Smooth muscle cell (in vitro differentiated cells): Measurements from ENCODE around the gene GUCA1A. TPM values are rescaled to one million over a fixed set of nuclear protein-coding genes. Genes with fewer than 3 reads are reported as not detected.

Experiments
- DNase-seq: peaks from one replicate; lab custom pipeline; 2025; ENCODE audit not compliant: unreplicated experiment; lab: John Stamatoyannopoulos, UW
- H2AFZ ChIP-seq: fragments of 200-600 bp; sonication (generic); 2 replicates; pipeline ENCODE4 v1.6.0; 2016; ENCODE audit warnings: antibody characterized with exemption, low read depth, mild to moderate bottlenecking
- H3F3A ChIP-seq: fragments of 200-600 bp; sonication (generic); 2 replicates; pipeline ENCODE4 v1.6.0; 2017; ENCODE audit warnings: antibody characterized with exemption, low read depth
- H3K27ac ChIP-seq: fragments of 200-600 bp; sonication (generic); 2 replicates; pipeline ENCODE4 v1.5.1; 2016; ENCODE audit warnings: low read depth, mild to moderate bottlenecking
- H3K27me3 ChIP-seq: fragments of 200-600 bp; sonication (generic); 2 replicates; pipeline ENCODE4 v1.6.1; 2016; ENCODE audit warnings: low read depth, mild to moderate bottlenecking
- H3K36me3 ChIP-seq: fragments of 200-600 bp; sonication (generic); 2 replicates; pipeline ENCODE4 v1.5.1; 2016; ENCODE audit warnings: low read depth
- H3K4me1 ChIP-seq: fragments of 200-600 bp; sonication (generic); 2 replicates; pipeline ENCODE4 v1.5.1; 2016; ENCODE audit warnings: low read depth
- H3K4me2 ChIP-seq: fragments of 200-600 bp; sonication (generic); 2 replicates; pipeline ENCODE4 v1.6.0; 2016; ENCODE audit warnings: mild to moderate bottlenecking
- H3K4me3 ChIP-seq: fragments of 200-600 bp; sonication (generic); 2 replicates; pipeline ENCODE4 v1.5.1; 2016; ENCODE audit warnings: mild to moderate bottlenecking
- H3K79me2 ChIP-seq: fragments of 200-600 bp; sonication (generic); 2 replicates; pipeline ENCODE4 v1.6.0; 2016; ENCODE audit warnings: low read depth, mild to moderate bottlenecking
- H3K9ac ChIP-seq: fragments of 200-600 bp; sonication (generic); 2 replicates; pipeline ENCODE4 v1.6.0; 2016; ENCODE audit warnings: low read depth
- H3K9me3 ChIP-seq: fragments of 200-600 bp; sonication (generic); replicated peaks from 2 replicates; pipeline ENCODE4 v1.5.1; 2016; ENCODE audit warnings: low read depth
- H4K20me1 ChIP-seq: fragments of 200-600 bp; sonication (generic); 2 replicates; pipeline ENCODE4 v1.6.0; 2016; ENCODE audit warnings: low read depth
- WGBS: methylation state at CpG from one replicate; pipeline ENCODE4 v1.1.7; 2016; ENCODE audit warnings: low lambda C conversion rate; 5-methylcytosine and 5-hydroxymethylcytosine counted together
- polyA plus RNA-seq: library from polyadenylated mRNA; unstranded; fragments of >200 nt; fragmentation: Nextera tagmentation; extraction: Ambion mirVana; gene quantifications from 2 replicates; pipeline ENCODE4 v1.2.1, GENCODE V29; 2016
- total RNA-seq: library from RNA; depleted of rRNA; stranded (reverse); fragments of >200 nt; gene quantifications from 2 replicates; pipeline ENCODE4 v1.2.3, GENCODE V29; 2014
- TF ChIP-seq, protein P1 (sequence below): fragments of 200-600 bp; sonication (generic); IDR thresholded peaks from 2 replicates; pipeline ENCODE4 v1.5.1; 2017; ENCODE audit warnings: borderline replicate concordance, mild to moderate bottlenecking, antibody characterized with exemption; ENCODE audit not compliant: insufficient read depth, poor library complexity, severe bottlenecking

The GUCA1A gene
- total and polyA plus RNA-seq, 2 experiments from 2014 or later = 1.6 to 7.2 TPM

DNA sequence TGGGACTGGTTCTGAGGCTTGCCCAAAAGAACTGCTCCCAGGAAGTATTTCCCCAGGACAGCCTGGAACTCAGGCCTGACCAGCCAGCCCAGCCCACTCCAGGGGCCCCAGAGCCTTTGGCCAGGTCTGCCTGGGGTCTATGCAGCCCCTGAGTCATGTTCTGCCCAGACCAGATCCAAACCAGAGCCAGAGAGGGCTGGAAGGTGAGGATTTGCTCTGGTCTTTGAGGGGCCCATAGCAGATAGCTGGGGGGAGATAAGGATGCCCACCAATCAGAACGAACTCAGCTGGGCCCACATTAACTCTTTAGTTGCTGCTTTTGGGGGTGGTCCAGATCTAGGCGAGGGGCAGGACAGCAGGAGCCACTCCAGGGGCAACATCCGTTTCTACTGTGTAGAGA, 47.5 kb upstream of the GUCA1A start:
- H3K27me3 ChIP-seq = no peaks in the 10 kb centered on the region
- no peaks in the 10 kb centered on the region for H3K36me3 ChIP-seq
- no peak overlapping the region for H3K27ac ChIP-seq
- WGBS = 41% methylated on average over 3 of the region's 3 CpGs
- H3K9me3 ChIP-seq = no peaks in the 10 kb centered on the region
- no peaks in the 10 kb centered on the region for H3F3A ChIP-seq
- TF ChIP-seq, protein P1, sequence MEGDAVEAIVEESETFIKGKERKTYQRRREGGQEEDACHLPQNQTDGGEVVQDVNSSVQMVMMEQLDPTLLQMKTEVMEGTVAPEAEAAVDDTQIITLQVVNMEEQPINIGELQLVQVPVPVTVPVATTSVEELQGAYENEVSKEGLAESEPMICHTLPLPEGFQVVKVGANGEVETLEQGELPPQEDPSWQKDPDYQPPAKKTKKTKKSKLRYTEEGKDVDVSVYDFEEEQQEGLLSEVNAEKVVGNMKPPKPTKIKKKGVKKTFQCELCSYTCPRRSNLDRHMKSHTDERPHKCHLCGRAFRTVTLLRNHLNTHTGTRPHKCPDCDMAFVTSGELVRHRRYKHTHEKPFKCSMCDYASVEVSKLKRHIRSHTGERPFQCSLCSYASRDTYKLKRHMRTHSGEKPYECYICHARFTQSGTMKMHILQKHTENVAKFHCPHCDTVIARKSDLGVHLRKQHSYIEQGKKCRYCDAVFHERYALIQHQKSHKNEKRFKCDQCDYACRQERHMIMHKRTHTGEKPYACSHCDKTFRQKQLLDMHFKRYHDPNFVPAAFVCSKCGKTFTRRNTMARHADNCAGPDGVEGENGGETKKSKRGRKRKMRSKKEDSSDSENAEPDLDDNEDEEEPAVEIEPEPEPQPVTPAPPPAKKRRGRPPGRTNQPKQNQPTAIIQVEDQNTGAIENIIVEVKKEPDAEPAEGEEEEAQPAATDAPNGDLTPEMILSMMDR = no peak
- H3K4me2 ChIP-seq = no peak overlapping the region
- DNase-seq = no peak
- H3K4me1 ChIP-seq = no peaks in the 10 kb centered on the region
- H3K79me2 ChIP-seq = no peaks in the 10 kb centered on the region
- no peak overlapping the region for H3K4me3 ChIP-seq
- no peak overlapping the region for H2AFZ ChIP-seq
- no peaks in the 10 kb centered on the region for H4K20me1 ChIP-seq
- no peak overlapping the region for H3K9ac ChIP-seq

DNA sequence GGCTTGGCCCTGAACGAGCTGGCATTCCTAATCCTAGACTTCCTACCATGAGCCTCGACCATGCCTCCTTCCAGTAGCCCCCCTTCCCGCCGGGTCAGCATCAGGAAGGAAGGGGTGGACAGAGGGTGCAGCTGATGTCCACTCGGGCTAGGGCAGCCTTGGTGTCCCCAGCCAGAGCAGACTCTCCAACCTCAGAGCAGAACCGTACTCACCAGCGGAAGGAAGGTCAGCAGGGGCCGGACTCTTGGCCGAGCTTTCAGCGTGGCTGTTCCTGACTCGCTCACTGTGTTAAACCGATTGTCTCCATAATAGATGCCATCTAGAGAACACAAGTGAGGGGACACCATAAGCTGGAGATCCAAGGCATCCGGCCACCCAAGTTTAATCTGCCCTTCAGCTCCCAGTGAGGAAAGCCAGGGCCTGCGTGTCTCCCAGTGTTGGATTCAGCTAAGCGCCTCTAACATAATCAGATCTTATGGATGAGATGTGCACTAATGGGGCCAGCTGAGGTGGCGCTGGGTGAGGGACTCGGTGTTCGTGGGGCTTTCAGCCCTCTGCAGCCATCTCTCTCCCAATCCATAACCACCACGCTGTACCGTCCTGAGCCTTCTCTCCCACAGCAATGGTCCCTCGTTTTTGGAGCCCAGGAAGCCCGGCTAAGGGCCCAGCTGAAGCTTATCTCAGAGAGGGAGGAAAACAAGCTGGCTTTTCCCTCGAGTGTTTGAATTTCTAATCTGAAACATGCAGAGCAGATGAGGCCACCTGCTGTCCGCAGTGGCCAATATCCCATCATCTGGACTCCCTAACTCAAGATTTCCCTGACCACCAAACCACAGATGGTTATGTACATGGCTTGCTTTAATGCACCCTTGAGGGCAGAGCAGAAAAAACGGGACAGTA, 44.5 kb upstream of the GUCA1A start:
- Histone ChIP-seq H2AFZ (no peak overlapping the region), H3K9ac (no peak overlapping the region), H3K4me3 (no peak overlapping the region), H3F3A (no peaks in the 10 kb centered on the region), H3K4me1 (no peaks in the 10 kb centered on the region), H3K36me3 (no peaks in the 10 kb centered on the region), H3K79me2 (no peaks in the 10 kb centered on the region), H3K4me2 (no peak overlapping the region), H3K27ac (no peak overlapping the region), H3K27me3 (no peaks in the 10 kb centered on the region), H4K20me1 (no peaks in the 10 kb centered on the region), H3K9me3 (no peaks in the 10 kb centered on the region)
- 81% methylated on average over 25 of the region's 25 CpGs for WGBS
- no peak for DNase-seq
- TF ChIP-seq, protein P1 = no peak

DNA sequence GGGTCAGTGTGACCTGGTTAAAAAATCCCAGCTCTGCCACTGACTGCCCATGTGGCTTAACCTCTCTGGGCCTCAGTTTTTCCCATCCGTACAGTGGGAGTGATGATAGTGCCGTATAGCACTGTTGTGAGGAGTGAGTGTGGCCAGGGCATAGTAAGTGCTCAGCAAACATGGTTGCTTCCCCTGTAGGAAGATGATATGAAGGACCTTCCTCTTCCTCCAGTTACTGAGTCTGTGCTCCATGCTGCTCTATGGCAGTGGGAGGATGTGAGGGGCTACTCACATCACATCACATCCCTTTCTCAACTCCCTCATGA, 43.8 kb upstream of the GUCA1A start:
- H3K9ac ChIP-seq = no peak overlapping the region
- H3F3A ChIP-seq = no peaks in the 10 kb centered on the region
- H4K20me1 ChIP-seq = no peaks in the 10 kb centered on the region
- no peaks in the 10 kb centered on the region for H3K79me2 ChIP-seq
- no peaks in the 10 kb centered on the region for H3K27me3 ChIP-seq
- H3K9me3 ChIP-seq = no peaks in the 10 kb centered on the region
- H3K4me2 ChIP-seq = no peak overlapping the region
- H3K27ac ChIP-seq = no peak overlapping the region
- H3K36me3 ChIP-seq = no peaks in the 10 kb centered on the region
- no peak overlapping the region for H3K4me3 ChIP-seq
- no peak overlapping the region for H2AFZ ChIP-seq
- no peaks in the 10 kb centered on the region for H3K4me1 ChIP-seq
- 98% methylated on average over 2 of the region's 2 CpGs for WGBS
- no peak for DNase-seq
- TF ChIP-seq, protein P1 = no peak

DNA sequence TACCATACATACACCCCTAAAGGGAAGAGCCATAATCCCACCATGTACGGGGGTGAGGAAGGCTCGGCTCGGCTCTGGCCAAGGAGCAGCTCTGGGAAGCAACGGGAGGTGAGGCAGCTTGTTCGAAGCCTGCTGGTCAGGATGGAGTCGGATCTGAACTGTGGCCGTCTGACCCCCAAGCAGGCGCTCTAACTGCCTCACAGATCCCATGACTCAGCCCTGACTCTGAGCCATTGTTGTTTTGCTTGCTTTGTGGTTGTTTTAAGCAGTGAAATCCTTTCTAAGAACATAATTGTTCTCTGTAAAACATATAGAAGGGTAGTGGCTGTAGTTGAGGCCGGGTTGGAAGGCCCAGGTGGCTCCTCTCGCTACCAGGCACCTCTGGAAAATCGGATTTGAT, 41.6 kb upstream of the GUCA1A start:
- Histone ChIP-seq H2AFZ (no peak overlapping the region), H3K4me1 (peaks cover 7% of the 10 kb centered on the region), H3K79me2 (no peaks in the 10 kb centered on the region), H3K9me3 (no peaks in the 10 kb centered on the region), H4K20me1 (no peaks in the 10 kb centered on the region), H3K27ac (peak overlapping the region; percentile 77), H3F3A (no peaks in the 10 kb centered on the region), H3K4me2 (peak overlapping the region; percentile 0), H3K9ac (no peak overlapping the region), H3K27me3 (no peaks in the 10 kb centered on the region), H3K4me3 (no peak overlapping the region), H3K36me3 (no peaks in the 10 kb centered on the region)
- TF ChIP-seq, protein P1 = no peak
- 38% methylated on average over 11 of the region's 11 CpGs for WGBS
- DNase-seq = no peak
